Neural progenitor cell (in vitro differentiated cells): Measurements from ENCODE around the gene XPO5. TPM values are rescaled to one million over a fixed set of nuclear protein-coding genes. Genes with fewer than 3 reads are reported as not detected.
A peak's percentile ranks its signal among the peaks of the same experiment; 100 is the strongest.

Experiments used
- DNase-seq: peaks from one replicate; pipeline ENCODE4 v3.0.0-alpha.2; 2016; ENCODE audit warnings: low spot score
- H2AFZ ChIP-seq: fragments of 200-600 bp; sonication (generic); replicated peaks from 2 replicates; pipeline ENCODE4 v1.6.1; 2016; ENCODE audit warnings: antibody characterized with exemption
- H3F3A ChIP-seq: fragments of 200-600 bp; sonication (generic); 2 replicates; pipeline ENCODE4 v1.6.1; 2016; ENCODE audit warnings: antibody characterized with exemption, low read depth
- H3K27ac ChIP-seq: fragments of 200-600 bp; sonication (generic); 2 replicates; pipeline ENCODE4 v1.5.1; 2016; ENCODE audit warnings: mild to moderate bottlenecking
- H3K27me3 ChIP-seq: fragments of 200-600 bp; sonication (generic); 2 replicates; pipeline ENCODE4 v1.6.1; 2016; ENCODE audit warnings: mild to moderate bottlenecking, moderate library complexity
- H3K36me3 ChIP-seq: fragments of 200-600 bp; sonication (generic); 2 replicates; pipeline ENCODE4 v1.5.1; 2016
- H3K4me1 ChIP-seq: fragments of 200-600 bp; sonication (generic); 2 replicates; pipeline ENCODE4 v1.6.1; 2016; ENCODE audit warnings: mixed run types
- H3K4me2 ChIP-seq: fragments of 200-600 bp; sonication (generic); 2 replicates; pipeline ENCODE4 v1.6.1; 2016
- H3K4me3 ChIP-seq: fragments of 200-600 bp; sonication (generic); 2 replicates; pipeline ENCODE4 v1.5.1; 2016
- H3K79me2 ChIP-seq: fragments of 200-600 bp; sonication (generic); 2 replicates; pipeline ENCODE4 v1.6.1; 2016; ENCODE audit warnings: low read depth
- H3K9ac ChIP-seq: fragments of 200-600 bp; sonication (generic); 2 replicates; pipeline ENCODE4 v1.6.1; 2016
- H3K9me3 ChIP-seq: fragments of 200-600 bp; sonication (generic); 2 replicates; pipeline ENCODE4 v1.5.1; 2016; ENCODE audit warnings: low read depth
- H4K20me1 ChIP-seq: fragments of 200-600 bp; sonication (generic); 2 replicates; pipeline ENCODE4 v1.6.1; 2016; ENCODE audit warnings: low read depth
- H3K27ac Mint-ChIP-seq: 3 replicates; pipeline ENCODE4 v1.8.0; 2021; ENCODE audit warnings: mixed read lengths
- H3K27me3 Mint-ChIP-seq: 2 replicates; pipeline ENCODE4 v1.8.0; 2022; ENCODE audit warnings: low read depth, mild to moderate bottlenecking, inconsistent platforms, moderate library complexity, mixed read lengths; ENCODE audit not compliant: insufficient read depth
- H3K36me3 Mint-ChIP-seq: 3 replicates; pipeline ENCODE4 v1.8.0; 2021; ENCODE audit warnings: mixed read lengths
- H3K4me1 Mint-ChIP-seq: 3 replicates; pipeline ENCODE4 v1.8.0; 2021; ENCODE audit warnings: mixed read lengths
- H3K4me3 Mint-ChIP-seq: 3 replicates; pipeline ENCODE4 v1.8.0; 2021; ENCODE audit warnings: mild to moderate bottlenecking, moderate library complexity, mixed read lengths
- H3K9me3 Mint-ChIP-seq: 3 replicates; pipeline ENCODE4 v1.8.0; 2020; ENCODE audit warnings: mixed read lengths
- EZH2 ChIP-seq: fragments of 200-600 bp; sonication (generic); IDR thresholded peaks from 2 replicates; pipeline ENCODE4 v1.6.1; 2017; ENCODE audit warnings: antibody characterized with exemption, mild to moderate bottlenecking, moderate library complexity
- EZH2phosphoT487 ChIP-seq: fragments of 200-600 bp; sonication (generic); IDR thresholded peaks from 2 replicates; pipeline ENCODE4 v1.6.1; 2017; ENCODE audit warnings: antibody characterized with exemption
- total RNA-seq: library from RNA; depleted of rRNA; stranded (reverse); fragments of >200 nt; gene quantifications from 2 replicates; pipeline ENCODE4 v1.2.3, GENCODE V29; 2015; ENCODE audit warnings: low replicate concordance
- TF ChIP-seq, protein P1 (sequence below): fragments of 200-600 bp; sonication (generic); IDR thresholded peaks from 2 replicates; pipeline ENCODE4 v1.5.1; 2017; ENCODE audit warnings: antibody characterized with exemption, mild to moderate bottlenecking

XPO5 gene
- 62.5 and 65.0 TPM in 2 replicates for total RNA-seq

GRCh38 chr6:43575772-43576551 is at the start of gene XPO5, which contains the start of gene POLH:
Gene XPO5 (minus strand): TSS chr6:43576038. CDS start chr6:43575864, 174 bp downstream.
Gene POLH (plus strand): TSS chr6:43576185. CDS start chr6:43582320, 6,135 bp downstream.
- DNase-seq: peak; percentile 98
- Histone ChIP-seq H3F3A (peaks cover 30% of the 10 kb centered on the region), H3K4me2 (peak within 1 kb of the TSS; percentile 95), H3K9me3 (no peaks in the 10 kb centered on the region), H3K4me3 (peak within 1 kb of the TSS; percentile 84), H2AFZ (peak within 1 kb of the TSS; percentile 89), H3K27me3 (no peaks in the 10 kb centered on the region), H3K9ac (peak within 1 kb of the TSS; percentile 42), H3K79me2 (peaks cover 80% of the 10 kb centered on the region), H3K27ac (peak within 1 kb of the TSS; percentile 67), H3K36me3 (peaks cover 18% of the 10 kb centered on the region), H4K20me1 (peaks cover 12% of the 10 kb centered on the region), H3K4me1 (peaks cover 20% of the 10 kb centered on the region)
- Mint-ChIP-seq H3K27ac (peak within 1 kb of the TSS; percentile 69), H3K36me3 (peaks cover 11% of the 10 kb centered on the region), H3K4me3 (peak within 1 kb of the TSS; percentile 99), H3K27me3 (peaks cover 2% of the 10 kb centered on the region), H3K9me3 (no peaks in the 10 kb centered on the region), H3K4me1 (peaks cover 34% of the 10 kb centered on the region)
- no peak for TF ChIP-seq EZH2
- TF ChIP-seq, protein P1, sequence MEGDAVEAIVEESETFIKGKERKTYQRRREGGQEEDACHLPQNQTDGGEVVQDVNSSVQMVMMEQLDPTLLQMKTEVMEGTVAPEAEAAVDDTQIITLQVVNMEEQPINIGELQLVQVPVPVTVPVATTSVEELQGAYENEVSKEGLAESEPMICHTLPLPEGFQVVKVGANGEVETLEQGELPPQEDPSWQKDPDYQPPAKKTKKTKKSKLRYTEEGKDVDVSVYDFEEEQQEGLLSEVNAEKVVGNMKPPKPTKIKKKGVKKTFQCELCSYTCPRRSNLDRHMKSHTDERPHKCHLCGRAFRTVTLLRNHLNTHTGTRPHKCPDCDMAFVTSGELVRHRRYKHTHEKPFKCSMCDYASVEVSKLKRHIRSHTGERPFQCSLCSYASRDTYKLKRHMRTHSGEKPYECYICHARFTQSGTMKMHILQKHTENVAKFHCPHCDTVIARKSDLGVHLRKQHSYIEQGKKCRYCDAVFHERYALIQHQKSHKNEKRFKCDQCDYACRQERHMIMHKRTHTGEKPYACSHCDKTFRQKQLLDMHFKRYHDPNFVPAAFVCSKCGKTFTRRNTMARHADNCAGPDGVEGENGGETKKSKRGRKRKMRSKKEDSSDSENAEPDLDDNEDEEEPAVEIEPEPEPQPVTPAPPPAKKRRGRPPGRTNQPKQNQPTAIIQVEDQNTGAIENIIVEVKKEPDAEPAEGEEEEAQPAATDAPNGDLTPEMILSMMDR: no peak
- no peak for TF ChIP-seq EZH2phosphoT487

DNA sequence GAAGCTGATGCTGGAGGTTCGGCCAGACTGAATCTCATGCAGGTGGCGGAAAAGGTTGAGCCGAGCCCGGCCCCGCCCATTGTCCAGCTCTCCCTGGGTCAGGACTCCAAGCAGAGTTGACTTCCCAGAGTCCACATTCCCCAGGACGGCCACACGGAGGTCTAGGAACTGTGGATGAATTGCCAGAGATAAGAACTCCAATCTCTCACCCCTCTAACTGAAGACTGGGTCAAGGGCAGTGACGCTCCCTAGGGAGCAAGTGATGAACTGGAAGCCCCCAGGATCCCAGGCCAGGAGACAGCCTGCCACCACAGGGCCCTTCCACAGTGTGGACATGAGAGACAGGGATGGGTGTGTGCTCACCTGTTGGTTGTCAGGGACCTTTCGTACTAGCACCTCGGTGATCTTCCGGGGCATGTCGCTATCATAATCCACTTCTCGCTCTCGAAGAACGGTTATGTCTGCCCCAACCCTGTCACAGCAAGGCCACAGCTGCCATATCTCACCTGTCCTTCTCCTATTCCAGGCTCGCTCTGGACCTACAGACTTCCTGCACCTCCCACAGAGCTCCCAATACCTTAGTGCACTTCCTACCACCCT is 49.7 kb upstream of the XPO5 start:
- Mint-ChIP-seq H3K27ac (no peak overlapping the region), H3K4me1 (peaks cover 26% of the 10 kb centered on the region), H3K4me3 (no peak overlapping the region), H3K27me3 (no peaks in the 10 kb centered on the region), H3K36me3 (peaks cover 51% of the 10 kb centered on the region), H3K9me3 (no peaks in the 10 kb centered on the region)
- no peak overlapping the region for H3K4me3 ChIP-seq
- no peaks in the 10 kb centered on the region for H3K9me3 ChIP-seq
- H3K4me2 ChIP-seq: no peak overlapping the region
- H4K20me1 ChIP-seq: peaks cover 10% of the 10 kb centered on the region
- H3K36me3 ChIP-seq: no peaks in the 10 kb centered on the region
- DNase-seq: no peak
- H2AFZ ChIP-seq: no peak overlapping the region
- no peak overlapping the region for H3K27ac ChIP-seq
- H3K79me2 ChIP-seq: peaks cover 19% of the 10 kb centered on the region
- H3K9ac ChIP-seq: no peak overlapping the region
- H3F3A ChIP-seq: peaks cover 16% of the 10 kb centered on the region
- no peak for TF ChIP-seq EZH2
- TF ChIP-seq, protein P1: no peak
- no peak for TF ChIP-seq EZH2phosphoT487
- peaks cover 3% of the 10 kb centered on the region for H3K4me1 ChIP-seq
- H3K27me3 ChIP-seq: no peaks in the 10 kb centered on the region

- no peak overlapping the region for H3K9ac ChIP-seq
- no peak overlapping the region for H3K27ac ChIP-seq
- DNase-seq: no peak
- no peaks in the 10 kb centered on the region for H3K36me3 ChIP-seq
- peaks cover 3% of the 10 kb centered on the region for H3K4me1 ChIP-seq
- no peaks in the 10 kb centered on the region for H3K9me3 ChIP-seq
- no peak overlapping the region for H3K4me2 ChIP-seq
- no peak overlapping the region for H3K4me3 ChIP-seq
- no peaks in the 10 kb centered on the region for H3K27me3 ChIP-seq
- TF ChIP-seq EZH2: no peak
- no peak for TF ChIP-seq EZH2phosphoT487
- no peak overlapping the region for H3K27ac Mint-ChIP-seq
- H3F3A ChIP-seq: peaks cover 13% of the 10 kb centered on the region
- H4K20me1 ChIP-seq: peaks cover 10% of the 10 kb centered on the region
- peaks cover 20% of the 10 kb centered on the region for H3K4me1 Mint-ChIP-seq
- no peaks in the 10 kb centered on the region for H3K9me3 Mint-ChIP-seq
- no peak overlapping the region for H3K4me3 Mint-ChIP-seq
- H3K79me2 ChIP-seq: peaks cover 19% of the 10 kb centered on the region
- no peak overlapping the region for H2AFZ ChIP-seq
- H3K36me3 Mint-ChIP-seq: peaks cover 51% of the 10 kb centered on the region
- H3K27me3 Mint-ChIP-seq: no peaks in the 10 kb centered on the region
Measured at GRCh38 chr6:43624786-43625288, 49.0 kb upstream of the XPO5 start.
